GM12891 (cell line): ENCODE data around the gene GCAT.

ENCODE experiments used
- POLR2A ChIP-seq: IDR thresholded peaks from 2 replicates; pipeline ENCODE4 v1.6.1; 2011; ENCODE audit warnings: low read depth, low read length, control low read depth
- POLR2AphosphoS5 ChIP-seq: IDR thresholded peaks from 2 replicates; pipeline ENCODE4 v1.6.1; 2011; ENCODE audit warnings: low read depth, low read length, control low read depth

DNA sequence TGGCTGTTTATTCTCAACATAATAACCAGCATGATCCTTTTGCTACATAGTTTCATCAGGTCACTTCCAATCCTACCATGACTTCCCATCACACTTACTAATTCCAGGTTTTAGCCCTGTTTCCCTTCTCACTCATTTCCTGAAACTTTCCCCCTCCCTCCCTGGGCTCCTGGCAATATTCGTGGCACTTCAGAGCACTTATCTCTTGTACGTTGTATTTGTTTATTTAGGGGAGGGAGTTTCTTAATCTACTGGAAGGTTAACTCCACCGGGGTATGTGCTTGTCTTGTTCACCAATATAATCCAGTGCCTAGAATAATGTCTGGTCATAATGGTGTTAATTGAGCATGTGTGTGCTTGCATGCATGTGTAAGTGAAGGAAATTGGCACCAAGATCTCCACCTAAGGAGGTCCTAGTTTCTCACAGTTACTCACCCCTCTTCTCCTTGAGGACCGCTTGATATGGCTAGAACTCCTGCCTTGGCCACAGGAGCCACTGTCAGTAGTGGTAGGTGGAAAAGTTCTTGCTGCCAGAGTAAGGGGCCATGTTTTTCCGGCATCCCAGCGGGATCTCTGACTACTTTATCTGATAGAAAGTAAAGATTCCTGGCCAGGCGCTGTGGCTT is 53.2 kb downstream of the GCAT start:
- TF ChIP-seq POLR2A (no peak), POLR2AphosphoS5 (no peak)
